Activated naive CD4-positive, alpha-beta T cell treated with anti-CD3 and anti-CD28 coated beads for 36 hours (primary cell): Measurements from ENCODE around the gene HNF4A. TPM values are rescaled to one million over a fixed set of nuclear protein-coding genes. Genes with fewer than 3 reads are reported as not detected.
"Not testable (repeated sequence)": the region's sequence is repeated elsewhere in the genome, so short reads cannot be mapped to it uniquely, and the experiment has no call there.

ENCODE experiments used
- CTCF ChIA-PET: fragments of 350-600 bp; sonication (Branson Sonifier 250); formaldehyde crosslinking; loops from one replicate; lab custom pipeline; 2021; ENCODE audit warnings: antibody characterized with exemption; lab: Charles Lee
- DNase-seq: peaks from one replicate; pipeline ENCODE4 v3.0.0-alpha.2; 2020
- H3K27ac Mint-ChIP-seq: one replicate; pipeline ENCODE4 v1.8.0; 2021; ENCODE audit warnings: mild to moderate bottlenecking, mixed read lengths
- H3K27me3 Mint-ChIP-seq: one replicate; pipeline ENCODE4 v1.8.0; 2021; ENCODE audit warnings: low read depth, mixed read lengths
- H3K36me3 Mint-ChIP-seq: one replicate; pipeline ENCODE4 v1.8.0; 2021; ENCODE audit warnings: low read depth, mixed read lengths
- H3K4me1 Mint-ChIP-seq: one replicate; pipeline ENCODE4 v1.8.0; 2021; ENCODE audit warnings: low read depth, mixed read lengths
- H3K4me3 Mint-ChIP-seq: one replicate; pipeline ENCODE4 v1.8.0; 2021; ENCODE audit warnings: mild to moderate bottlenecking, moderate library complexity, mixed read lengths
- H3K9me3 Mint-ChIP-seq: one replicate; pipeline ENCODE4 v1.8.0; 2021; ENCODE audit warnings: mixed read lengths
- intact Hi-C: fragments of 100-400 bp; cut with micrococcal nuclease; formaldehyde crosslinking; loops from one replicate; pipeline ENCODE4 v1.15.1; 2023
- total RNA-seq, 2 experiments: library from RNA; stranded (reverse); gene quantifications; one replicate each; pipeline ENCODE4 v1.2.3, GENCODE V29; 2021

The HNF4A gene
- total RNA-seq, 2 experiments from 2014 or later = not detected

GRCh38 chr20:44331201-44331600, 24.3 kb upstream of the HNF4A start:
- H3K4me3 Mint-ChIP-seq = no peak overlapping the region
- no peak overlapping the region for H3K27ac Mint-ChIP-seq
- CTCF ChIA-PET = no interaction called here
- H3K4me1 Mint-ChIP-seq = no peaks in the 10 kb centered on the region
- H3K36me3 Mint-ChIP-seq = no peaks in the 10 kb centered on the region
- no peaks in the 10 kb centered on the region for H3K27me3 Mint-ChIP-seq
- no peak for DNase-seq
- H3K9me3 Mint-ChIP-seq = no peaks in the 10 kb centered on the region
- intact Hi-C loops = no loop called here

- no peak for DNase-seq
- CTCF ChIA-PET = no interaction called here
- Mint-ChIP-seq H3K36me3 (no peaks in the 10 kb centered on the region), H3K27me3 (peaks cover 4% of the 10 kb centered on the region), H3K9me3 (no peaks in the 10 kb centered on the region), H3K27ac (no peak overlapping the region), H3K4me1 (no peaks in the 10 kb centered on the region), H3K4me3 (no peak overlapping the region)
- intact Hi-C loops = no loop called here
These were observed 21.2 kb upstream of the HNF4A start for GRCh38 chr20:44334306-44334705.

- Mint-ChIP-seq H3K4me1 (no peaks in the 10 kb centered on the region), H3K36me3 (no peaks in the 10 kb centered on the region), H3K27ac (no peak overlapping the region), H3K9me3 (no peaks in the 10 kb centered on the region), H3K27me3 (peaks cover 4% of the 10 kb centered on the region), H3K4me3 (no peak overlapping the region)
- intact Hi-C loops = no loop called here
- CTCF ChIA-PET = no interaction called here
- DNase-seq = no peak
These were observed 20.8 kb upstream of the HNF4A start for GRCh38 chr20:44334709-44335108.

GRCh38 chr20:44335675-44336074, 19.8 kb upstream of the HNF4A start:
- Mint-ChIP-seq H3K9me3 (no peaks in the 10 kb centered on the region), H3K27ac (no peak overlapping the region), H3K4me3 (no peak overlapping the region), H3K27me3 (peaks cover 4% of the 10 kb centered on the region), H3K36me3 (no peaks in the 10 kb centered on the region), H3K4me1 (no peaks in the 10 kb centered on the region)
- intact Hi-C loops = no loop called here
- CTCF ChIA-PET = no interaction called here
- no peak for DNase-seq

- no peak overlapping the region for H3K4me3 Mint-ChIP-seq
- H3K27ac Mint-ChIP-seq = no peak overlapping the region
- no peaks in the 10 kb centered on the region for H3K36me3 Mint-ChIP-seq
- intact Hi-C loops = no loop called here
- H3K9me3 Mint-ChIP-seq = no peaks in the 10 kb centered on the region
- no peaks in the 10 kb centered on the region for H3K4me1 Mint-ChIP-seq
- no peak for DNase-seq
- H3K27me3 Mint-ChIP-seq = peaks cover 4% of the 10 kb centered on the region
- CTCF ChIA-PET = no interaction called here
These were observed 19.4 kb upstream of the HNF4A start for GRCh38 chr20:44336086-44336485.

DNA sequence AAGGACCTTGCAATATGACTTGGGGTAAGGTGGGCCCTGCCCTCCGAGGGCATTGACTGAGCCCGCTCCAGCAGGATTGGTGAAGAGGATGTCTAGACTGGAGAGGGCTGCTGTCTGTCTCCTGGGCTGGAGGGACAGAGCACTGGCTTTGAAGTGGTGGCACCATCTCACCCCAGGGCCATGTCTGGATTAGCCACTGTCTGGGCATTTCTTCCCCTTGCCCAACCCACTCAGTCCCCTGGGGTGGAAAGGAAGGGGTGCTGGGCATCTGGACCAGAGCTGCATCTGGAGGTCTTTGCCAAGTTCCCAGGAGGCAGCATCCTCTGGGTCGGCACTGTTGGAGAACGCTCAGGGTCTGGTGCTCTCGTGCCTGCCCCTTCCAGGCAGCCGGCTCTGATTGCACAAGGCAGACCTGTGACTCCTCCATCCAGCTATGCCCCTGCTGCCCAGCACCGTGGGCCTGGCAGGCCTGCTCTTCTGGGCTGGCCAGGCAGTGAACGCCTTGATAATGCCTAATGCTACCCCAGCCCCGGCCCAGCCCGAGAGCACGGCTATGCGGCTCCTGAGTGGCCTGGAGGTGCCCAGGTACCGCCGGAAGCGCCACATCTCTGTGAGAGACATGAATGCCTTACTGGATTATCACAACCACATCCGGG, 18.6 kb upstream of the HNF4A start, which contains the start of gene R3HDML:
R3HDML (plus strand) TSS at position 319 of the 656 bp plus-strand sequence; CDS start at position 434, 115 bp downstream.
- H3K9me3 Mint-ChIP-seq = no peaks in the 10 kb centered on the region
- H3K4me1 Mint-ChIP-seq = no peaks in the 10 kb centered on the region
- H3K4me3 Mint-ChIP-seq = no peak within 1 kb of the TSS
- H3K27ac Mint-ChIP-seq = no peak within 1 kb of the TSS
- no peaks in the 10 kb centered on the region for H3K36me3 Mint-ChIP-seq
- no peak for DNase-seq
- CTCF ChIA-PET = no interaction called here
- peaks cover 4% of the 10 kb centered on the region for H3K27me3 Mint-ChIP-seq
- intact Hi-C loops = no loop called here

DNA sequence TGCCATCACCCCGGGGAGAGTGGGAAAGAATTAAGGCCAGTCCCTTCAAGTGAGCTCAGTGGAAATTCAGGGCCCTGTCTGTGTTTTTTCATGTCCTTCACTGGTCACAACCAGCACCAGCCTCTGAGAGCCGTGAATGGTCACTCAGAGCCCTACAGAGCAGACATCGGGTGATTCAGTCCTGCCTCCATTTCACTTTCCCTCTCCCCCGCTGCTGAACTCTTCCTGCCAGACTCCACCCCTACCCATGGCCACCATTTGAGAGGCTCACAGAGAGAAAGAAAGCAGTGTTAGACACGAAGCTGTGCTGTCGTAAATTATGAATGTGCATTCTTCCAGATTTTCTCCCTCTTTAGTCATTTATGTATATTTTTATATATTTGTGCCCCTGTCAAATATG, 13.3 kb upstream of the HNF4A start:
- Mint-ChIP-seq H3K4me3 (no peak overlapping the region), H3K36me3 (no peaks in the 10 kb centered on the region), H3K9me3 (no peaks in the 10 kb centered on the region), H3K27ac (no peak overlapping the region), H3K4me1 (no peaks in the 10 kb centered on the region), H3K27me3 (no peaks in the 10 kb centered on the region)
- CTCF ChIA-PET = interaction anchor here (0.7 kb wide), 1 partner anchor 31 kb away, joined by 3 read pairs; the partner anchor contains the start of gene FITM2
- DNase-seq = no peak
- intact Hi-C loops = no loop called here

DNA sequence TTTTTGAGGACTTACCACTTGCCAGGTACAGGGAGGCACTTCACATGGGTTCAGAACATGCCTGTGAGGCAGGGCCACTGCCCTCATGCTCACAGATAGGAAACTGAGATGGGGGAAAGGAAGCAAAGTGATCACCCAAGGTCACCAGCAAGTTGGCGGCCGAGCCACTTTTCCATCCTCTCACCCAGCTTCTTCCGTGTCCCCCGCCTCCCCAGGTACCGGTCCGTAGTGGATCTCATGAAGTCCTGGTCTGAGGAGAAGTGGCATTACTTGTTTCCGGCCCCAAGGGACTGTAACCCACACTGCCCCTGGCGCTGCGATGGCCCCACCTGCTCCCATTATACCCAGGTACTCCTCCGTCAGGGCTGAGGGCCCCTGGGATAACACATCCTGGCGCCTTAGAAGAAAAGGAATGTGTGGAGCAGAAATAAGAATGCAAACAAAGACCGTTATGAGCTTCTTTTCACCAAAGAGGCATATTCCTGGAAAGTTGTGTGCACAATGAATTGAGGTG, 12.3 kb upstream of the HNF4A start:
- no peak overlapping the region for H3K4me3 Mint-ChIP-seq
- H3K4me1 Mint-ChIP-seq = no peaks in the 10 kb centered on the region
- H3K9me3 Mint-ChIP-seq = no peaks in the 10 kb centered on the region
- no peak overlapping the region for H3K27ac Mint-ChIP-seq
- no peaks in the 10 kb centered on the region for H3K36me3 Mint-ChIP-seq
- H3K27me3 Mint-ChIP-seq = no peaks in the 10 kb centered on the region
- intact Hi-C loops = no loop called here
- CTCF ChIA-PET = no interaction called here
- DNase-seq = no peak

GRCh38 chr20:44344723-44345122, 10.8 kb upstream of the HNF4A start:
- CTCF ChIA-PET = interaction anchor here (0.6 kb wide), 1 partner anchor 112 kb away, joined by 3 read pairs; no protein-coding TSS in a partner anchor

DNA sequence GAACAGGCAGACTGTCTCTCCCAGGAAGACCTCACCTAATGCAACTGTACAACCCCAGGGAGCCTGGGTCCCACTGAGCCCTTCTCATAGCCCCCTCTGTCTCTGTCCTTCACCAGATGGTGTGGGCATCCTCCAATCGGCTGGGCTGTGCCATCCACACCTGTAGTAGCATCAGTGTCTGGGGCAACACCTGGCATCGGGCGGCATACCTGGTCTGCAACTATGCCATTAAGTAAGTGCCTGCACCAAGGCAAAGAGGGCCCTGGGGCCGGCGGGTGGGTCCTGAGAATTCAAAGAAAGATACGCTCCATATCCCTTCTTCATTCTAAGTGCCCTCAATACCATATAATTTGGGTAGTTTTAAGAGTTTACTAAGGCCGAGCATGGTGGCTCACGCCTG, 10.4 kb upstream of the HNF4A start:
- Mint-ChIP-seq H3K4me1 (no peaks in the 10 kb centered on the region), H3K36me3 (no peaks in the 10 kb centered on the region), H3K27ac (no peak overlapping the region), H3K4me3 (no peak overlapping the region), H3K27me3 (no peaks in the 10 kb centered on the region), H3K9me3 (no peaks in the 10 kb centered on the region)
- no peak for DNase-seq
- intact Hi-C loops = no loop called here
- CTCF ChIA-PET = interaction anchor here (0.8 to 0.9 kb wide), 2 partner anchors 39 to 128 kb away, joined by 3 read pairs; no protein-coding TSS in a partner anchor

More at GRCh38 chr20:44344723-44345122, 10.8 kb upstream of the HNF4A start:
- no peaks in the 10 kb centered on the region for H3K36me3 Mint-ChIP-seq
- no peaks in the 10 kb centered on the region for H3K4me1 Mint-ChIP-seq
- no peaks in the 10 kb centered on the region for H3K9me3 Mint-ChIP-seq
- H3K27me3 Mint-ChIP-seq = no peaks in the 10 kb centered on the region
- H3K27ac Mint-ChIP-seq = no peak overlapping the region
- intact Hi-C loops = no loop called here
- no peak for DNase-seq
- H3K4me3 Mint-ChIP-seq = no peak overlapping the region

DNA sequence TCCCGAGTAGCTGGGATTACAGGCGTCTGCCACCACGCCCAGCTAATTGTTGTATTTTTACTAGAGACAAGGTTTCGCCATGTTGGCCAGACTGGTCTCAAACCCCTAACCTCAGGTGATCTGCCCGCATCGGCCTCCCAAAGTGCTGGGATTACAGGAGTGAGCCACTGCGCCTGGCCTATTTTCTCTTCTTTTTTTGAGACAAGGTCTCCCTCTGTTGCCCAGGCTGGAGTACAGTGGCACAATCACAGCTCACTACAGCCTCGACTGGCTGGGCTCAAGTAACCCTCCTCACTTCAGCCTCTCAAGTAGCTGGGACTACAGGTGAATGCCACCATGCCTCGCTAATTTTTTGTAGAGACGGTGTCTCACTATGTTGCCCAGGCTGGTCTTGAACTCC, 9.6 kb upstream of the HNF4A start:
- CTCF ChIA-PET = interaction anchor here (0.8 to 0.9 kb wide), 3 partner anchors 38 to 387 kb away, joined by 3 read pairs; no protein-coding TSS in a partner anchor
- H3K4me3 Mint-ChIP-seq, H3K9me3 Mint-ChIP-seq, DNase-seq, H3K27me3 Mint-ChIP-seq, intact Hi-C loops, H3K27ac Mint-ChIP-seq, H3K4me1 Mint-ChIP-seq, H3K36me3 Mint-ChIP-seq: not testable (repeated sequence)

GRCh38 chr20:44348168-44348659, 7.3 kb upstream of the HNF4A start:
- Mint-ChIP-seq H3K27me3 (no peaks in the 10 kb centered on the region), H3K36me3 (no peaks in the 10 kb centered on the region), H3K4me1 (no peaks in the 10 kb centered on the region), H3K27ac (no peak overlapping the region), H3K9me3 (no peaks in the 10 kb centered on the region), H3K4me3 (no peak overlapping the region)
- CTCF ChIA-PET = no interaction called here
- no peak for DNase-seq
- intact Hi-C loops = no loop called here

- Mint-ChIP-seq H3K9me3 (no peaks in the 10 kb centered on the region), H3K36me3 (no peaks in the 10 kb centered on the region), H3K4me1 (no peaks in the 10 kb centered on the region), H3K27ac (no peak overlapping the region), H3K4me3 (no peak overlapping the region), H3K27me3 (no peaks in the 10 kb centered on the region)
- DNase-seq = no peak
- intact Hi-C loops = no loop called here
- CTCF ChIA-PET = no interaction called here
These were observed 6.2 kb upstream of the HNF4A start for GRCh38 chr20:44349349-44349748.
